IPS DF 6.9 (cell line): ENCODE data around the gene CHD6.

Experiments
- DNase-seq: peaks from one replicate; pipeline ENCODE4 v3.0.0-alpha.2; 2013; ENCODE audit warnings: low read depth, low spot score
- H3K27ac ChIP-seq: one replicate; pipeline ENCODE4 v1.5.1; 2013; ENCODE audit warnings: low read length, control low read depth
- H3K27me3 ChIP-seq: 2 replicates; pipeline ENCODE4 v1.6.1; 2013; ENCODE audit warnings: mild to moderate bottlenecking, low read length; ENCODE audit not compliant: control insufficient read depth, insufficient read depth
- H3K36me3 ChIP-seq: 2 replicates; pipeline ENCODE4 v1.6.1; 2013; ENCODE audit warnings: low read length; ENCODE audit not compliant: control insufficient read depth, insufficient read depth
- H3K4me1 ChIP-seq: 2 replicates; pipeline ENCODE4 v1.6.1; 2013; ENCODE audit warnings: low read length; ENCODE audit not compliant: control insufficient read depth, insufficient read depth
- H3K4me3 ChIP-seq: 2 replicates; pipeline ENCODE4 v1.5.1; 2013; ENCODE audit warnings: mild to moderate bottlenecking, low read length
- H3K9me3 ChIP-seq: 2 replicates; pipeline ENCODE4 v1.6.1; 2013; ENCODE audit warnings: low read length, inconsistent platforms; ENCODE audit not compliant: control insufficient read depth, insufficient read depth
- WGBS: extraction: QIAGEN DNeasy Blood & Tissue Kit; methylation state at CpG from one replicate; pipeline ENCODE4 v1.1.7; 2013; ENCODE audit warnings: mixed read lengths, missing lambda C conversion rate; ENCODE audit not compliant: insufficient read length, insufficient coverage; 5-methylcytosine and 5-hydroxymethylcytosine counted together

The CHD6 gene

DNA sequence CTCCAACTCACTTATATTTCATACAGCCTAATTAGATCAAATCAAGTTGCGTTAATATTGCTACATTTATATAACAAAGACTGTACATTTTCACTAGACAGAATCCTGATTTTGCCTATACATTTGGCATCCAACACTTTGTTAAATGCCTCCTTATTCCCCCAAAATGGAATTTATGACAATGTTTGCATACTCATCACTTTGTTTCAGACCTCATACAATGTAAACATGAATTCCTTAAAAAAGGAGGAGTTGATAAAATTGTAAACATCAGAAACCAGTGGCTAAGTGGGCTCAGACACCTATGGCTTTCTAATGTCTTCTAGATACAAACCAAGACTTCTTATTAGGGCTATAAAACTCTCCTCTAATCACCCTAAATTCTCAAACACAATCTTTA, 87.3 kb downstream of the CHD6 start:
- Histone ChIP-seq H3K4me3 (no peak overlapping the region), H3K36me3 (0 out of 2 replicates have a peak, but pooled peaks cover 6% of the 10 kb centered on the region), H3K27me3 (no peaks in the 10 kb centered on the region), H3K9me3 (no peaks in the 10 kb centered on the region), H3K4me1 (no peaks in the 10 kb centered on the region), H3K27ac (no peak overlapping the region)
- no peak for DNase-seq
- no CpG with 5 or more reads among the region's 1 CpG for WGBS

DNA sequence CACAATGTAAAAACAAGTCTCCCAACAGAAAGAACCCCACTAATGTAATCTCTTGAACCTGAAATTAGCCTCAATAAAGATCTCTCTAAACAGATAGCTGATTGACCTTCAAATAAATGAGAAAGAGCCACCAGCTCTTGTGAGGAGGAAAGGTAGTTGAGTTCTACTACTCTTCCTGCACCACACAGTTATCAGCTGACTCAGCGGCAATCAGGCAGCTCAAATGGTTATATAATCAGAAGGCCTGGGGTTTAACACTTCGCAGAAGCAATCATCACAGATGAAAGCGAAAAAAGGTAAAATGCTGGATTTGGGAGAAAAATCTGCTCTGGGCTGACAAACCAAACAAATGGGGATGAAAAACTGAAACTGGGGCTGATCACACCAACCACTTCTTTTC, 91.8 kb downstream of the CHD6 start:
- Histone ChIP-seq H3K9me3 (no peaks in the 10 kb centered on the region; the same call in 1 of the 2 replicates), H3K4me1 (no peaks in the 10 kb centered on the region; the same call in 1 of the 2 replicates), H3K36me3 (no peaks in the 10 kb centered on the region), H3K27me3 (no peaks in the 10 kb centered on the region), H3K27ac (no peak overlapping the region), H3K4me3 (no peak overlapping the region)
- no peak for DNase-seq
- WGBS, result no CpG with 5 or more reads among the region's 3 CpGs

- Histone ChIP-seq H3K27ac (no peak overlapping the region), H3K9me3 (no peaks in the 10 kb centered on the region; the same call in 1 of the 2 replicates), H3K4me3 (no peak overlapping the region), H3K36me3 (no peaks in the 10 kb centered on the region), H3K27me3 (no peaks in the 10 kb centered on the region), H3K4me1 (no peaks in the 10 kb centered on the region; the same call in 1 of the 2 replicates)
- whole genome bisulfite sequencing, result no CpG with 5 or more reads among the region's 6 CpGs
- no peak for DNase-seq
Measured at GRCh38 chr20:41524980-41525613, 93.1 kb downstream of the CHD6 start.

- H3K27ac ChIP-seq, result no peak overlapping the region
- H3K27me3 ChIP-seq, result no peaks in the 10 kb centered on the region
- H3K9me3 ChIP-seq, result no peaks in the 10 kb centered on the region; the same call in 1 of the 2 replicates
- H3K4me1 ChIP-seq, result no peaks in the 10 kb centered on the region; the same call in 1 of the 2 replicates
- no peaks in the 10 kb centered on the region for H3K36me3 ChIP-seq
- 100% methylated on average over 1 of the region's 5 CpGs for WGBS
- DNase-seq, result no peak
- no peak overlapping the region for H3K4me3 ChIP-seq
Measured at GRCh38 chr20:41523857-41524256, 94.3 kb downstream of the CHD6 start.

DNA sequence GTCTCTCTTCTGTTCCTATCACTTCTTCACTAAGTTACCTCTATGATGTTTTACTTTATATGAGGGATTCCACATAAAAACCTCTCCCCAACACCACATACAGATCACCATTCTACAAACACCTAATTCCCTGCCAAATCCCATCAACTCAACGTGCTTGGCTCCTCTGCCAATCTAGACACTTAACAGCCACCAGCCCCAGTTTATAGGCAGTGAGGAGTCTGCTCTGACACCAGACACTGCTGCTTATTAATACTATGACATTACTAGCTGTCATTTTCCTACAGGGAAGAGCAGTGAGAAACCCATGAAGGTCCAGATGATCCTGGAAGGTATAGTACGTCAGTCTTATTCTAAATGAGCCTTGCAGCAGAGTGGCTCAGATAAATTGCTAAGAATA, 104.3 kb downstream of the CHD6 start:
- no peak for DNase-seq
- H3K9me3 ChIP-seq, result no peaks in the 10 kb centered on the region
- 100% methylated on average over 1 of the region's 2 CpGs for WGBS
- H3K4me1 ChIP-seq, result peaks cover 7% of the 10 kb centered on the region
- H3K4me3 ChIP-seq, result no peak overlapping the region
- H3K27ac ChIP-seq, result no peak overlapping the region
- H3K36me3 ChIP-seq, result peaks cover 4% of the 10 kb centered on the region; the same call in 1 of the 2 replicates
- no peaks in the 10 kb centered on the region; the same call in 1 of the 2 replicates for H3K27me3 ChIP-seq

DNA sequence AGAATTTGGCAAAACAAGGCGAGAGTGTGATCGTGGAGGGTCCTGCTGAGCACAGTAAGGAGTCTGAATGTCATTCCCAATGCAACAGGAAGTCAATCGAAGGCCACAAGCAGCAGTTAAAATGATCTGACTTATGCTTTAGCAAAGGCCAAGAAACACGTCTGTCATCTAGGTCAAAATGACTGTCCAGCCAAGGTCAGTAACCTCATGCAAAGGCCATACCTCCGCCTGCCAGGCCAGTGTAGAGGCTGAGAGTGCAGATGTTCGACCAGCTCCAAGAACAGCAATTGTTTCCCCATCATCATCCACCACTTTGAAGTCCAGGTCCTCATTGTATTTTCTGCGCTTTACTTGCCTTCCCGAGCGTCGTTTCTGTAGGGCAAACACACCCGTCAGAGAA, 105.6 kb downstream of the CHD6 start:
- H3K4me3 ChIP-seq, result no peak overlapping the region
- no peaks in the 10 kb centered on the region for H3K27me3 ChIP-seq
- no CpG with 5 or more reads among the region's 11 CpGs for WGBS
- H3K27ac ChIP-seq, result no peak overlapping the region
- H3K36me3 ChIP-seq, result peaks cover 4% of the 10 kb centered on the region; the same call in 1 of the 2 replicates
- H3K9me3 ChIP-seq, result no peaks in the 10 kb centered on the region
- no peak for DNase-seq
- H3K4me1 ChIP-seq, result peaks cover 7% of the 10 kb centered on the region

- Histone ChIP-seq H3K27ac (no peak overlapping the region), H3K27me3 (no peaks in the 10 kb centered on the region), H3K9me3 (no peaks in the 10 kb centered on the region), H3K36me3 (peaks cover 4% of the 10 kb centered on the region; the same call in 1 of the 2 replicates), H3K4me1 (peaks cover 4% of the 10 kb centered on the region), H3K4me3 (no peak overlapping the region)
- DNase-seq, result no peak
- no CpG with 5 or more reads among the region's 5 CpGs for WGBS
Measured at GRCh38 chr20:41510847-41511450, 107.2 kb downstream of the CHD6 start.

DNA sequence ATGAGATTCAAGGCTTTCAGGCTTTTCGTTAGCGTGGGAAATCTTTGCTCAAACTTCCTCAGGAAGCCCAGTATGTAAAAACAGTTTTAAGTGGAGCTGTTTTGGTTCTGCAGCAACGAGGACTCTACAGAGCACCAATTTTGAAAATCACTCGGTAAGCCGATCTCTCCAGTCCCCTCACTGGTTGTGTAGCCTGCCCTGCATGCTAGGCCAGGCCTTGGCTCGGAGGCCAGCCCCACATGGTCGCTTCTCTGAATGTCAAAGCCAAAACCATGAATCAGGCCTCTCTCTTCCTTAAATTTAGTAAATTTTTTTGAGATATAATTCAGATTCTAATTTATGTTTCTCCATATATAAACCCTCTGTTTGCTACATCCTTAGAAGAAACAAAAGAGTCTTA, 108.0 kb downstream of the CHD6 start:
- peaks cover 4% of the 10 kb centered on the region for H3K4me1 ChIP-seq
- H3K27ac ChIP-seq, result no peak overlapping the region
- no peak for DNase-seq
- H3K9me3 ChIP-seq, result no peaks in the 10 kb centered on the region
- no CpG with 5 or more reads among the region's 7 CpGs for WGBS
- H3K27me3 ChIP-seq, result no peaks in the 10 kb centered on the region
- H3K36me3 ChIP-seq, result peaks cover 4% of the 10 kb centered on the region; the same call in 1 of the 2 replicates
- no peak overlapping the region for H3K4me3 ChIP-seq

DNA sequence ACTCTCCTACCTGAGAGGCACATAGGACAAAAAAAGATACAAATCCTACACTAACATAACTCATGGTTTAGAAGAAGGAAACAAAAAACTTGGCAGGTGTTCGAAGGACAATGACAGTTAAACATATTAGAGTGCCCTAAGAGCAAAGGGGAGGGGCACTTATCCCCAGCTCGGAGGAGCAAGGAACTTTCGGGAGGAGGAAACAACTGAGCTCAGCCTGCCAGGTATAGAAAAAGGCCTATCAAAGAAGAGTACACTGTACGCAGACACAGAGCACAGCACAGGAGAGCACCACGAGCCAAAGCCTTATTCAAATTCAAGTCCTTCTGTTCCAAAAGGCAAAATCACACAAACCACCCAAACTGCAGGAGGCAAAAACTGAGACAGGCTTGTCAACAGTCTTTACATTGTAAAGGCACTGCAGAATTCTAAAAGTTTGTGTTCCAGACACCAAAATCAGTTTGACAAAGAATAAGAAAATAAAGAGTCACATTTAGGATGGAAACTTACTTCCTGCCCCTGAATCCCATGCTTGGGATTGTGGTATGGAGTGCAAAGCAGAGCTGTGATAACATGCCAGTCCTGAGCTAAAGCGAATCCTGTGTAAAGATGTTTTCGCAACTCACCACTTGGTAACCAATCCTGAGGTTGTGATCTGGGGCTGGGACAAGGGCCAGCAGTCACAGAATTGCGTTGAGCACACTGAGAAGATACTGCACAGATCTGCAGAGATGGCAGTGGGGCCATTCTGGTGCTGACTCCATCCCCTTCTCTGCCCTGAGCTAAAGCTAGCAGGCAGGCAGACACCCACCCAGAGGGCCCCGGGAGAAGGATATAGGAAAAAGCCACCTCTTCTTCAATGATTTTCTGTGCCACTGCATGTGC, 108.6 kb downstream of the CHD6 start:
- peaks cover 4% of the 10 kb centered on the region for H3K4me1 ChIP-seq
- H3K9me3 ChIP-seq, result no peaks in the 10 kb centered on the region
- no CpG with 5 or more reads among the region's 9 CpGs for WGBS
- H3K27ac ChIP-seq, result no peak overlapping the region
- no peaks in the 10 kb centered on the region for H3K27me3 ChIP-seq
- H3K4me3 ChIP-seq, result no peak overlapping the region
- peaks cover 4% of the 10 kb centered on the region; the same call in 1 of the 2 replicates for H3K36me3 ChIP-seq
- DNase-seq, result no peak

- no peak overlapping the region for H3K27ac ChIP-seq
- WGBS, result no CpG with 5 or more reads among the region's 6 CpGs
- no peak overlapping the region for H3K4me3 ChIP-seq
- peaks cover 4% of the 10 kb centered on the region for H3K4me1 ChIP-seq
- H3K36me3 ChIP-seq, result peaks cover 4% of the 10 kb centered on the region; the same call in 1 of the 2 replicates
- no peaks in the 10 kb centered on the region for H3K27me3 ChIP-seq
- no peak for DNase-seq
- no peaks in the 10 kb centered on the region for H3K9me3 ChIP-seq
Measured at GRCh38 chr20:41508335-41508734, 109.8 kb downstream of the CHD6 start.
